GM13976 (cell line): ENCODE data around the gene TNNT2.

ENCODE experiments used
- DNase-seq: peaks from one replicate; pipeline ENCODE4 v3.0.0; 2012; ENCODE audit warnings: low spot score
- in situ Hi-C: fragments of 300-500 bp; cut with MboI; formaldehyde crosslinking; loops from one replicate; pipeline ENCODE4 v1.12.0; 2022; ENCODE audit warnings: low sequenced_read_pairs, mixed read lengths, inconsistent platforms; ENCODE audit not compliant: unreplicated experiment
- TF ChIP-seq, protein P1 (sequence below): IDR thresholded peaks from 2 replicates; pipeline ENCODE4 v1.5.1; 2012; ENCODE audit warnings: borderline replicate concordance, mild to moderate bottlenecking; ENCODE audit not compliant: insufficient read depth; ENCODE audit errors: extremely low read depth, missing control alignments, control extremely low read depth

TNNT2 gene

DNA sequence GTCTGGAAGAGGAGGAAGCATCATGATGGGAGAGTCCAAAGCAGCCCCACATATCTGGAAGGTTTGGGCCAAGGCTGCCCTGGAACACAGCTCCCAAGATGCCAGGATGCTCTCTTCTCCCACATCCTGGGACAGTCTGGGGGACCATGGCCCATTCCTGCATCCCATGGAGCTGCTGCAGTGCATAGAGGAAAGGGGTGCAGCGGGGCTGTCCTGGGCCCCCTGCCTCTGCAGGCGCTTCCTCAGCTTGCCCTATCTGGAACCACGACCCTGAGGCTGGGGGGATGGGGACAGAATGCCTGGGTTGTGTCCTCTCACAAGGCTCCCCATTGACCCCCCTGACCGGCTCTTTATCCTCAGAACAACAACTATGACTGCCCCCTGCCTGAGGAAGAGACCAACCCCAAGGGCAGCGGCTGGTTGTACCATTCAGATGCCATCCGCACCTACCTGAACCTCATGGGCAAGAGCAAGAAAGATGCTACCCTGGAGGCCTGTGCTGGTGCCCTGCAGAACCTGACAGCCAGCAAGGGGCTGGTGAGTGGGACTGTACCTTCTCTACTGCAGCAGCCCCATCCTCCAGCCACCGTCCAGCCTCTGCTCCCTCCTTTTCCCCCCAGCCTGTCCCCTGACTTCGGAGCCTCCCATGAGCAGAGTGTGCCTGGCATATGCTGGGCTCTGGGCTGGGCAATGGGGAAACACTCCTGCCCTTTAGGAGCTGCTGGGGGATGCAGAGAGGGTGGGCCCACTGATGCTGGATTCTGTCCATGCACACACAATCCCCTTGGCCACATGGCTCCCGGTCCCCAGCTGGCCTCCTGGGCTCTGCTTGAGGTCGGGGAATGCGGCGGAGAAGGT is 54.6 kb downstream of the TNNT2 start:
- no peak for DNase-seq
- in situ Hi-C loops = no loop called here
- TF ChIP-seq, protein P1, sequence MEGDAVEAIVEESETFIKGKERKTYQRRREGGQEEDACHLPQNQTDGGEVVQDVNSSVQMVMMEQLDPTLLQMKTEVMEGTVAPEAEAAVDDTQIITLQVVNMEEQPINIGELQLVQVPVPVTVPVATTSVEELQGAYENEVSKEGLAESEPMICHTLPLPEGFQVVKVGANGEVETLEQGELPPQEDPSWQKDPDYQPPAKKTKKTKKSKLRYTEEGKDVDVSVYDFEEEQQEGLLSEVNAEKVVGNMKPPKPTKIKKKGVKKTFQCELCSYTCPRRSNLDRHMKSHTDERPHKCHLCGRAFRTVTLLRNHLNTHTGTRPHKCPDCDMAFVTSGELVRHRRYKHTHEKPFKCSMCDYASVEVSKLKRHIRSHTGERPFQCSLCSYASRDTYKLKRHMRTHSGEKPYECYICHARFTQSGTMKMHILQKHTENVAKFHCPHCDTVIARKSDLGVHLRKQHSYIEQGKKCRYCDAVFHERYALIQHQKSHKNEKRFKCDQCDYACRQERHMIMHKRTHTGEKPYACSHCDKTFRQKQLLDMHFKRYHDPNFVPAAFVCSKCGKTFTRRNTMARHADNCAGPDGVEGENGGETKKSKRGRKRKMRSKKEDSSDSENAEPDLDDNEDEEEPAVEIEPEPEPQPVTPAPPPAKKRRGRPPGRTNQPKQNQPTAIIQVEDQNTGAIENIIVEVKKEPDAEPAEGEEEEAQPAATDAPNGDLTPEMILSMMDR = no peak

DNA sequence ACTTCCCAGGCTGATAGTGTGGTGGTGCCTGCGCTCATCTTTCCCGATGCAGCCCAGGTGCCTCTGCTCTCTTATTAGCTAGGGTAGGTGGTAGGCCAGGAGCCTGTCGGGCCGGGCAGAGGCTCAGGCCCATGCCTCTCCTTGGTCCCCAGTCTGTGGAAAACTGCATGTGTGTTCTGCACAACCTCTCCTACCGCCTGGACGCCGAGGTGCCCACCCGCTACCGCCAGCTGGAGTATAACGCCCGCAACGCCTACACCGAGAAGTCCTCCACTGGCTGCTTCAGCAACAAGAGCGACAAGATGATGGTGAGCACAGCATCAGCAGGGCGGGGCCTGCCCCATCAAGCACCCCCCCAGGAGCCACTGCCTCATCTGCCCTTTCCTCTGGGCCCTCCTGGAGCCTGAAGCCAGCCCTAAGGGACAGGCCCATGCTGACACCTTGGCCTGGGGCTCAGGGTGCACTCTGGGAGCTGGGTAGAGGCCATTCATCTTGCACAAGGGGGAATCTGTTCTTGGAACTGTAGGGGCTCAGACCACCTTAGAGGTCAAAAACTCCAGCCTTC is 55.6 kb downstream of the TNNT2 start:
- TF ChIP-seq, protein P1 = no peak
- DNase-seq = no peak
- in situ Hi-C loops = no loop called here

DNA sequence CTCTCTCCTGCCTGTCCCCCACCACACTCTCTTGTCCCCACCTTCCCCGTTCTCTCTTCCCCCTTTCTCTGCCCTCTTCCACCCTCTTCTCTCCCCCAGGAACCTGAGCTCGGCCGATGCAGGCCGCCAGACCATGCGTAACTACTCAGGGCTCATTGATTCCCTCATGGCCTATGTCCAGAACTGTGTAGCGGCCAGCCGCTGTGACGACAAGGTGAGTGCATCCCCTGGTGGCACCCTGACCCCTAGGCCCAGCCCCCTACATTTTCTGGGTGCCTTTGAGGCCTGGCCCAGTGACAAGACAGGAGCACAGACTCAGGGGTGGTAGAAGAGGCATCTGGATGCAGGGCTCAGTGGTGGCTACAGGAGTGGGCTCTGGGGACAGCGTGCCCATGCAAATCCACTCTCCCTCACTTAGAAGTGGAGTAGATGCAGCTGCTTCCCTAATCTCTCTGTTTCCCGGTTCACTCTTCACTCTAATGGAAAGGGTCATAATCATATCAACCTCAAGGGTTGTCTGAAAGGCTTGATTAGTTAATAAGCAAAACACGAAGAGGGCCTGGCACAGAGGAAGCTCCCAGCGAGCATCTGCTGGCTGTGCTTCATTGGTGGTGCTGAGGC is 57.2 kb downstream of the TNNT2 start:
- in situ Hi-C loops = no loop called here
- TF ChIP-seq, protein P1 = no peak
- DNase-seq = no peak

DNA sequence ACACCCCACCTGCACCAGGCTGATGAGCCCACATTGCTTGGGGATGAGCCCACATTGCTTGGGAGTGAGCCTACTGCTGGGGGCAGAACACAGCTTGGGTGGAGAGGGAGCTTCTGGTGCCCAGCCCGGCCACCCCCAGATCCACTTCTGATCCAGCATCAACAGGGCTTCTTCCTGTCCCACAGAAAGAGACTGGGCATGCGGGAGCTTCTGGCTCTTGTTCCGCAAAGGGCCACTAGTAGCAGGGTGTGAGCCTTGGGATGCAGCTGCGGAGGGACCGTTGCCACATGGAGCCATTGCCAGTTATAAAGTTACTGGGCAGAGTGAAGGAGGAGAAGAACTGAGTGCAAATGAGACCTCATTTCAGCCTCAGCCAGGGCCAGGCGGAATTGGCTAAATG is 57.8 kb downstream of the TNNT2 start:
- DNase-seq = no peak
- in situ Hi-C loops = no loop called here
- TF ChIP-seq, protein P1 = no peak

DNA sequence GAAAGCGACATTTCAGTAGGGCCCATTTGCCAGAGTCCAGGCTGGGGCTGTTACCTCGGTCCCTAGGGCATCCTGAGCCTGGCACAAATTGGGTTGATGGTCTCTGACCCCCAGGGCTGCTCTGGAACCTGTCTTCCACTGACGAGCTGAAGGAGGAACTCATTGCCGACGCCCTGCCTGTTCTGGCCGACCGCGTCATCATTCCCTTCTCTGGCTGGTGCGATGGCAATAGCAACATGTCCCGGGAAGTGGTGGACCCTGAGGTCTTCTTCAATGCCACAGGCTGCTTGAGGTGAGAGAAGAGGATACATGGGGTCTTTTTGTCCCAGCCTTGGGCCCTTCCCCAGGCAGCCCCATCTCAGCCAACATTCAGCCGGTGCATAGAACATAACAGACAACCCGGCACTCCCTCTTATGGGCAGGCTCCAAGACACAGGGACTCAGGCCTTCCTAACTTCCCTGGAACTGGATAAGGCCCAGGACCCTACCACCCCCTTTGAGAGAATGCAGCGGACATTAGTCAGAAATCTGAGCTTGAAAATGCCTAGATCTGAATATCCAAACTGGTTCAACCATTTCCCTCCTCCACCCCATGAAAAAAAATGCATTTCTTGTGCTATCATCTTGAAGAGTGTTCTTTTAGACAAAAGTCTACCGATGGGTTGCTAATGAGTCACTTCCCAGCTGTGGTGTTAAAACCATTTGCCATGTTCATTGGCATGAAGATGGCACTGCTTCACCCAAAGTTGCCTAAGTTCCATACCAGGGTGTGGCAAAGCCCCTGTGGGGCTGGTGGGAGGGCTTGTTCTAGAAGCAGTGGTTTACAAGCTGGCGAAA is 58.8 kb downstream of the TNNT2 start:
- in situ Hi-C loops = no loop called here
- TF ChIP-seq, protein P1 = no peak
- DNase-seq = no peak

DNA sequence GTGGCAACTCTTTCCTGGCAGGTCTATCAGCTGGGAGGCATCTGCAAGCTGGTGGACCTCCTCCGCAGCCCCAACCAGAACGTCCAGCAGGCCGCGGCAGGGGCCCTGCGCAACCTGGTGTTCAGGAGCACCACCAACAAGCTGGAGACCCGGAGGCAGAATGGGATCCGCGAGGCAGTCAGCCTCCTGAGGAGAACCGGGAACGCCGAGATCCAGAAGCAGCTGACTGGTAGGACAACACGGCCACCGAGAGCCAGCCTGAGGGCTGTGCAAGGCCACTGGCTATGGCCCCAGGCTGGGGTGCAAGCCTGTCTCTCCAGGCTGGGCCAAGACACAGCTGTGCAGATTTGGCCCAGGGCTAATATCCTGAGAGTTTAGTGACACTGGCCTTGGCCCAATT is 59.9 kb downstream of the TNNT2 start:
- TF ChIP-seq, protein P1 = no peak
- in situ Hi-C loops = no loop called here
- DNase-seq = no peak
